Measurements from ENCODE around the gene HTR5A. TPM values are rescaled to one million over a fixed set of nuclear protein-coding genes. Genes with fewer than 3 reads are reported as not detected.

HTR5A gene
- total RNA-seq, 4 donors from 2014 or later, result not detected

GRCh38 chr7:155106356-155106755 is 36.2 kb downstream of the HTR5A start:
- no peak for DNase-seq
- Histone ChIP-seq H3K27ac (no peak overlapping the region), H3K36me3 (no peaks in the 10 kb centered on the region), H3K4me1 (no peaks in the 10 kb centered on the region), H3K27me3 (no peaks in the 10 kb centered on the region), H3K4me3 (no peak overlapping the region), H3K9me3 (no peaks in the 10 kb centered on the region)
- TF ChIP-seq CTCF (IDR thresholded peaks at IDR 0.05) (no peak), POLR2A (IDR thresholded peaks at IDR 0.05) (no peak)

- Histone ChIP-seq H3K9me3 (no peaks in the 10 kb centered on the region), H3K4me1 (no peaks in the 10 kb centered on the region), H3K36me3 (no peaks in the 10 kb centered on the region), H3K4me3 (no peak overlapping the region), H3K27ac (no peak overlapping the region), H3K27me3 (no peaks in the 10 kb centered on the region)
- DNase-seq, result no peak
- TF ChIP-seq CTCF (IDR thresholded peaks at IDR 0.05), result no peak
- no peak for TF ChIP-seq POLR2A (IDR thresholded peaks at IDR 0.05)
These were observed 37.0 kb downstream of the HTR5A start for GRCh38 chr7:155107126-155107525.

- TF ChIP-seq POLR2A (IDR thresholded peaks at IDR 0.05) (no peak), CTCF (IDR thresholded peaks at IDR 0.05) (no peak)
- no peak overlapping the region for H3K27ac ChIP-seq
- no peaks in the 10 kb centered on the region for H3K4me1 ChIP-seq
These were observed 38.2 kb downstream of the HTR5A start for GRCh38 chr7:155108144-155108901.

GRCh38 chr7:155109121-155109520 is 39.0 kb downstream of the HTR5A start:
- no peaks in the 10 kb centered on the region for H3K27me3 ChIP-seq
- no peak overlapping the region for H3K27ac ChIP-seq
- H3K4me1 ChIP-seq, result no peaks in the 10 kb centered on the region
- H3K9me3 ChIP-seq, result no peaks in the 10 kb centered on the region
- no peaks in the 10 kb centered on the region for H3K36me3 ChIP-seq
- no peak overlapping the region for H3K4me3 ChIP-seq
- TF ChIP-seq POLR2A (IDR thresholded peaks at IDR 0.05) (no peak), CTCF (IDR thresholded peaks at IDR 0.05) (no peak)
- no peak for DNase-seq

More at GRCh38 chr7:155108144-155108901, 38.2 kb downstream of the HTR5A start:
- DNase-seq, result no peak
- no peak overlapping the region for H3K4me3 ChIP-seq
- H3K9me3 ChIP-seq, result no peaks in the 10 kb centered on the region
- H3K36me3 ChIP-seq, result no peaks in the 10 kb centered on the region
- no peaks in the 10 kb centered on the region for H3K27me3 ChIP-seq

GRCh38 chr7:155115288-155115687 is 45.2 kb downstream of the HTR5A start:
- Histone ChIP-seq H3K27ac (no peak overlapping the region), H3K9me3 (peaks cover 0 to 3% (median 0%) of the 10 kb centered on the region in 4 donors), H3K27me3 (no peaks in the 10 kb centered on the region), H3K36me3 (no peaks in the 10 kb centered on the region), H3K4me3 (no peak overlapping the region), H3K4me1 (no peaks in the 10 kb centered on the region)
- no peak for DNase-seq
- TF ChIP-seq CTCF (IDR thresholded peaks at IDR 0.05) (no peak), POLR2A (IDR thresholded peaks at IDR 0.05) (no peak)

Data from Peyer's patch (tissue), 4 donors.